DND-41 (cell line): ENCODE results near the gene COL26A1.

Source experiments
- ATAC-seq: fragments of 200-7000 bp; cut with Tn5 transposase; 3 replicates; pipeline ENCODE4 v1.9.1; 2021; ENCODE audit warnings: low read depth; ENCODE audit not compliant: insufficient read depth
- DNase-seq: peaks from one replicate; pipeline ENCODE4 v3.0.0-alpha.2; 2020
- H2AFZ ChIP-seq: 2 replicates; pipeline ENCODE4 v1.6.0; 2012; ENCODE audit warnings: low read depth, low read length
- H3K27ac ChIP-seq: 2 replicates; pipeline ENCODE4 v1.5.1; 2012; ENCODE audit warnings: low read length, inconsistent platforms
- H3K27me3 ChIP-seq: fragments of 200-600 bp; sonication (generic); 2 replicates; pipeline ENCODE4 v1.6.0; 2012; ENCODE audit warnings: low read length, mild to moderate bottlenecking, inconsistent platforms; ENCODE audit not compliant: insufficient read depth, poor library complexity
- H3K36me3 ChIP-seq: 2 replicates; pipeline ENCODE4 v1.5.1; 2012; ENCODE audit warnings: low read length, inconsistent platforms; ENCODE audit not compliant: insufficient read depth
- H3K4me1 ChIP-seq: 2 replicates; pipeline ENCODE4 v1.5.1; 2012; ENCODE audit warnings: mild to moderate bottlenecking, low read length; ENCODE audit not compliant: insufficient read depth
- H3K4me2 ChIP-seq: 2 replicates; pipeline ENCODE4 v1.6.0; 2012; ENCODE audit warnings: mild to moderate bottlenecking, moderate library complexity, low read length, inconsistent platforms; ENCODE audit not compliant: insufficient read depth
- H3K4me3 ChIP-seq, 2 experiments: fragments of 200-600 bp in 1 of 2; shearing (Covaris generic) in 1 of 2; 2 replicates each; pipeline ENCODE4 v1.5.1; 2012 to 2016; ENCODE audit warnings: inconsistent platforms in 2 of 2, low read length in 2 of 2, mild to moderate bottlenecking in 2 of 2, low read depth in 1 of 2, moderate library complexity in 1 of 2
- H3K79me2 ChIP-seq: 2 replicates; pipeline ENCODE4 v1.6.0; 2012; ENCODE audit warnings: low read length, inconsistent platforms; ENCODE audit not compliant: insufficient read depth
- H3K9ac ChIP-seq: 2 replicates; pipeline ENCODE4 v1.6.0; 2012; ENCODE audit warnings: low read depth, mild to moderate bottlenecking, inconsistent platforms, low read length, moderate library complexity
- H3K9me3 ChIP-seq: 2 replicates; pipeline ENCODE4 v1.5.1; 2012; ENCODE audit warnings: low read length, moderate library complexity, mild to moderate bottlenecking, inconsistent platforms; ENCODE audit not compliant: insufficient read depth, severe bottlenecking
- H4K20me1 ChIP-seq: 2 replicates; pipeline ENCODE4 v1.6.0; 2012; ENCODE audit warnings: low read length; ENCODE audit not compliant: insufficient read depth
- CTCF ChIP-seq: IDR thresholded peaks from 2 replicates; pipeline ENCODE4 v1.5.1; 2012; ENCODE audit warnings: borderline replicate concordance, low read length, moderate library complexity, mild to moderate bottlenecking; ENCODE audit not compliant: poor library complexity, severe bottlenecking; ENCODE audit errors: extremely low read depth
- EZH2 ChIP-seq: IDR thresholded peaks from 3 replicates; pipeline ENCODE4 v1.6.1; 2012; ENCODE audit warnings: borderline replicate concordance, low read depth, mild to moderate bottlenecking, moderate library complexity, low read length, inconsistent platforms; ENCODE audit not compliant: severe bottlenecking

Gene COL26A1

GRCh38 chr7:101567230-101567629 lies 204.6 kb downstream of the COL26A1 start:
- Histone ChIP-seq H3K9ac (no peak overlapping the region), H3K4me2 (no peak overlapping the region), H2AFZ (no peak overlapping the region), H3K4me3 (no peak overlapping the region), H3K27ac (no peak overlapping the region), H3K79me2 (no peaks in the 10 kb centered on the region), H3K9me3 (no peaks in the 10 kb centered on the region), H4K20me1 (no peaks in the 10 kb centered on the region), H3K27me3 (no peaks in the 10 kb centered on the region), H3K4me1 (no peaks in the 10 kb centered on the region), H3K36me3 (no peaks in the 10 kb centered on the region)
- ATAC-seq (no peak), DNase-seq (no peak)
- TF ChIP-seq EZH2 (no peak), CTCF (no peak)

GRCh38 chr7:101572156-101572555 lies 209.5 kb downstream of the COL26A1 start:
- no peak for TF ChIP-seq EZH2
- no peak for TF ChIP-seq CTCF
- H3K27me3 ChIP-seq, result no peaks in the 10 kb centered on the region
- no peaks in the 10 kb centered on the region for H3K36me3 ChIP-seq
- H3K79me2 ChIP-seq, result no peaks in the 10 kb centered on the region
- no peaks in the 10 kb centered on the region for H3K9me3 ChIP-seq
- ATAC-seq (no peak), DNase-seq (no peak)
- H3K4me3 ChIP-seq, result no peak overlapping the region
- no peak overlapping the region for H2AFZ ChIP-seq
- H4K20me1 ChIP-seq, result no peaks in the 10 kb centered on the region
- no peak overlapping the region for H3K4me2 ChIP-seq
- H3K9ac ChIP-seq, result no peak overlapping the region
- no peaks in the 10 kb centered on the region for H3K4me1 ChIP-seq
- no peak overlapping the region for H3K27ac ChIP-seq

GRCh38 chr7:101575168-101575567 lies 212.5 kb downstream of the COL26A1 start:
- no peak overlapping the region for H3K4me3 ChIP-seq
- no peak overlapping the region for H3K9ac ChIP-seq
- H2AFZ ChIP-seq, result no peak overlapping the region
- TF ChIP-seq CTCF (no peak), EZH2 (no peak)
- no peaks in the 10 kb centered on the region for H3K9me3 ChIP-seq
- no peaks in the 10 kb centered on the region for H3K4me1 ChIP-seq
- ATAC-seq (no peak), DNase-seq (no peak)
- H3K27ac ChIP-seq, result no peak overlapping the region
- no peaks in the 10 kb centered on the region for H4K20me1 ChIP-seq
- no peaks in the 10 kb centered on the region for H3K36me3 ChIP-seq
- no peaks in the 10 kb centered on the region for H3K27me3 ChIP-seq
- H3K79me2 ChIP-seq, result no peaks in the 10 kb centered on the region
- no peak overlapping the region for H3K4me2 ChIP-seq

- Histone ChIP-seq H3K4me1 (no peaks in the 10 kb centered on the region), H3K4me3 (no peak overlapping the region), H3K9me3 (no peaks in the 10 kb centered on the region), H3K9ac (no peak overlapping the region), H3K27me3 (no peaks in the 10 kb centered on the region), H3K79me2 (no peaks in the 10 kb centered on the region), H2AFZ (no peak overlapping the region), H3K27ac (no peak overlapping the region), H3K4me2 (no peak overlapping the region), H3K36me3 (no peaks in the 10 kb centered on the region), H4K20me1 (no peaks in the 10 kb centered on the region)
- no peak for ATAC-seq
- TF ChIP-seq EZH2, result no peak
- TF ChIP-seq CTCF, result no peak
- DNase-seq, result no peak
Measured at GRCh38 chr7:101575721-101576120, 213.0 kb downstream of the COL26A1 start.
